NOMO-1 treated with DMSO at 0.1 percent for 48 hours (cell line): ENCODE results near the gene WDR82.

Experiments
- DNase-seq: peaks from one replicate; lab custom pipeline; 2025; ENCODE audit not compliant: unreplicated experiment; lab: John Stamatoyannopoulos, UW

The WDR82 gene

GRCh38 chr3:52210550-52211046 lies 67.9 kb downstream of the WDR82 start:
- peak; percentile 93 for DNase-seq

- no peak for DNase-seq
Observed at GRCh38 chr3:52210037-52210436, 68.4 kb downstream of the WDR82 start.

GRCh38 chr3:52208556-52208955 lies 69.9 kb downstream of the WDR82 start:
- DNase-seq = no peak

- no peak for DNase-seq
Observed at GRCh38 chr3:52205727-52206372, 72.6 kb downstream of the WDR82 start.
